GM21515 (cell line): Measurements from ENCODE around the gene MPDZ.

Source experiments
- ATAC-seq: cut with Tn5 transposase; IDR thresholded peaks from one replicate; pipeline ENCODE4 v1.9.1; 2021; ENCODE audit not compliant: unreplicated experiment

MPDZ gene

GRCh38 chr9:13089666-13090065, 189.8 kb downstream of the MPDZ start:
- no peak for ATAC-seq

GRCh38 chr9:13088720-13089427, 190.6 kb downstream of the MPDZ start:
- peak; percentile 73 for ATAC-seq

GRCh38 chr9:13083963-13084528, 195.4 kb downstream of the MPDZ start:
- no peak for ATAC-seq

- ATAC-seq: no peak
These were observed 196.1 kb downstream of the MPDZ start for GRCh38 chr9:13083366-13083765.

GRCh38 chr9:13082796-13083195, 196.7 kb downstream of the MPDZ start:
- no peak for ATAC-seq

- ATAC-seq: no peak
These were observed 201.3 kb downstream of the MPDZ start for GRCh38 chr9:13078164-13078563.

GRCh38 chr9:13076616-13077015, 202.9 kb downstream of the MPDZ start:
- ATAC-seq: no peak

GRCh38 chr9:13071921-13072320, 207.6 kb downstream of the MPDZ start:
- ATAC-seq: no peak

- ATAC-seq: no peak
These were observed 208.6 kb downstream of the MPDZ start for GRCh38 chr9:13070612-13071595.

- no peak for ATAC-seq
These were observed 210.0 kb downstream of the MPDZ start for GRCh38 chr9:13069498-13069897.

GRCh38 chr9:13064676-13065075, 214.8 kb downstream of the MPDZ start:
- ATAC-seq: no peak

GRCh38 chr9:13063880-13064459, 215.5 kb downstream of the MPDZ start:
- no peak for ATAC-seq

- no peak for ATAC-seq
These were observed 218.1 kb downstream of the MPDZ start for GRCh38 chr9:13061390-13061789.
